A549 (cell line): Measurements from ENCODE around the gene PHF23. TPM values are rescaled to one million over a fixed set of nuclear protein-coding genes. Genes with fewer than 3 reads are reported as not detected.

Source experiments
- ATAC-seq, 2 experiments: fragments of 200-7000 bp in 1 of 2; fragments of >200 bp in 1 of 2; cut with Nextera tagmentation in 1 of 2; cut with Tn5 transposase in 1 of 2; 3 replicates each; pipeline versions ENCODE4 v1.8.0 to v1.9.1; 2018 to 2020; ENCODE audit warnings: mild to moderate bottlenecking in 1 of 2, moderate library complexity in 1 of 2
- CTCF ChIA-PET: fragments of 300-600 bp; sonication (Branson Sonifier 250); formaldehyde crosslinking; extraction: SDS; loops from one replicate; lab custom pipeline; 2021; ENCODE audit warnings: antibody characterized with exemption, inconsistent platforms; lab: Yijun Ruan, JAX
- POLR2A ChIA-PET: fragments of 350-600 bp; formaldehyde crosslinking; extraction: SDS; loops from one replicate; lab custom pipeline; 2021; ENCODE audit warnings: antibody characterized with exemption, inconsistent platforms; lab: Yijun Ruan, JAX
- DNase-seq, 2 experiments: peaks; one replicate each; pipeline versions ENCODE4 v3.0.0 to v3.0.0-alpha.2; 2011 to 2016; ENCODE audit warnings: low read depth in 1 of 2, low spot score in 1 of 2
- FAIRE-seq: peaks from 2 replicates; lab custom pipeline; 2011; peaks lifted over from hg19 to GRCh38; lab: Jason Lieb, UNC
- H3K27ac ChIP-seq, 2 experiments: fragments of >200 bp; sonication (Bioruptor Twin); formaldehyde crosslinking; 3 replicates each; pipeline ENCODE4 v1.5.1; 2016 to 2017
- H3K4me1 ChIP-seq: fragments of >200 bp; sonication (Bioruptor Twin); formaldehyde crosslinking; 3 replicates; pipeline ENCODE4 v1.6.1; 2016
- H3K4me2 ChIP-seq: fragments of >200 bp; sonication (Bioruptor Twin); formaldehyde crosslinking; 3 replicates; pipeline ENCODE4 v1.6.1; 2016
- H3K4me3 ChIP-seq: fragments of >200 bp; sonication (Bioruptor Twin); formaldehyde crosslinking; 3 replicates; pipeline ENCODE4 v1.5.1; 2016
- H3K9me3 ChIP-seq: fragments of >200 bp; sonication (Bioruptor Twin); formaldehyde crosslinking; 3 replicates; pipeline ENCODE4 v1.6.1; 2016
- ATOH8 ChIP-seq: fragments of 250-450 bp; sonication (Bioruptor Pico); IDR thresholded peaks from 2 replicates; pipeline ENCODE4 v1.5.0; 2020; ENCODE audit warnings: low read depth, mild to moderate bottlenecking, moderate library complexity
- BCL3 ChIP-seq: fragments of >200 bp; sonication (Bioruptor Twin); formaldehyde crosslinking; IDR thresholded peaks from 3 replicates; pipeline ENCODE4 v1.6.1; 2016
- ELK1 ChIP-seq: fragments of 150-350 bp; IDR thresholded peaks from 2 replicates; pipeline ENCODE4 v1.6.1; 2014; ENCODE audit warnings: low read depth, mild to moderate bottlenecking, low read length
- FOSL2 ChIP-seq, 2 experiments: fragments of 450-650 bp in 1 of 2; fragments of >200 bp in 1 of 2; sonication (Bioruptor Twin) in 1 of 2; formaldehyde crosslinking; IDR thresholded peaks; 2 replicates each; pipeline versions ENCODE4 v1.5.0 to v1.6.1; 2016 to 2020; ENCODE audit warnings: mild to moderate bottlenecking in 1 of 2, moderate library complexity in 1 of 2
- HES2 ChIP-seq: fragments of >200 bp; sonication (Bioruptor Twin); formaldehyde crosslinking; IDR thresholded peaks from 2 replicates; pipeline ENCODE4 v1.6.1; 2016
- HOXA7 ChIP-seq: fragments of 250-450 bp; sonication (Bioruptor Pico); IDR thresholded peaks from 2 replicates; pipeline ENCODE4 v1.5.0; 2020; ENCODE audit warnings: mild to moderate bottlenecking, moderate library complexity
- JUN ChIP-seq, 2 experiments: fragments of >200 bp; sonication (Bioruptor Twin); formaldehyde crosslinking; IDR thresholded peaks; 2 replicates in 1 of 2; 3 replicates in 1 of 2; pipeline ENCODE4 v1.6.1; 2016 to 2017
- PBX3 ChIP-seq: IDR thresholded peaks from 2 replicates; pipeline ENCODE4 v1.6.1; 2012
- POLR2A ChIP-seq: IDR thresholded peaks from 2 replicates; pipeline ENCODE4 v1.6.1; 2012; ENCODE audit warnings: mild to moderate bottlenecking, low read length
- POLR2AphosphoS2 ChIP-seq: conservative IDR thresholded peaks from 2 replicates; pipeline ENCODE4 v1.6.1; 2012; ENCODE audit warnings: low read length, improper control_type of control experiment, inconsistent platforms
- RCOR1 ChIP-seq: fragments of 150-350 bp; IDR thresholded peaks from 2 replicates; pipeline ENCODE4 v1.6.1; 2014; ENCODE audit warnings: antibody characterized with exemption, low read length, low read depth
- WGBS: methylation state at CpG from one replicate; pipeline ENCODE4 v1.1.6; 2017; ENCODE audit errors: missing lambda C conversion rate; 5-methylcytosine and 5-hydroxymethylcytosine counted together
- polyA plus RNA-seq, 4 experiments: library from polyadenylated mRNA; depleted of rRNA in 3 of 4; stranded (reverse); fragments of >200 nt; fragmentation: RNase III in 1 of 4; extraction: RNeasy Plus Mini Kit Qiagen cat#74134 plus additional on column Dnase treatment in 1 of 4; gene quantifications; 2 replicates in 3 of 4; 3 replicates in 1 of 4; pipeline ENCODE4 v1.2.3, GENCODE V29; 2011 to 2017

PHF23 gene
- polyA plus RNA-seq, 2 of the 4 experiments (the other 2 are of a cell fraction) = 52.1 to 80.2 TPM

GRCh38 chr17:7223375-7223774 lies 15.9 kb downstream of the PHF23 start (continued):
- TF ChIP-seq ELK1 (no peak), HOXA7 (no peak)

GRCh38 chr17:7222972-7223292 lies 16.3 kb downstream of the PHF23 start:
- ChIA-PET CTCF (interaction anchor here (0.6 to 10.0 kb wide), 5 partner anchors 8 to 177 kb away, joined by 3 to 169 read pairs (median 15); partner anchors contain the start of genes DVL2, GABARAP and PHF23), POLR2A (interaction anchor here (0.8 to 1.8 kb wide), 3 partner anchors 8 to 17 kb away, joined by 3 read pairs; partner anchors contain the start of genes DVL2 and PHF23)
- no peak for FAIRE-seq
- Histone ChIP-seq H3K4me3 (no peak overlapping the region), H3K4me1 (peaks cover 26% of the 10 kb centered on the region), H3K4me2 (no peak overlapping the region), H3K27ac (no peak overlapping the region), H3K9me3 (no peaks in the 10 kb centered on the region)
- 87% methylated on average over 7 of the region's 7 CpGs for WGBS
- no peak for ATAC-seq
- no peak for DNase-seq
- TF ChIP-seq HOXA7 (no peak), BCL3 (peak; percentile 34; the same call in 1 of the 3 replicates), ATOH8 (CRISPR knock-in tag) (no peak), JUN (IDR thresholded peaks at IDR 0.05) (0 out of 5 replicates have a peak, but pooled peaks of 1 of the 2 experiments have one; percentile 1), POLR2A (peak; percentile 11; the same call in 1 of the 2 replicates), PBX3 (peak; percentile 47; the same call in 1 of the 2 replicates)

- no peak for ATAC-seq
- 88% methylated on average over 15 of the region's 15 CpGs for WGBS
- Histone ChIP-seq H3K4me3 (no peak overlapping the region), H3K4me2 (no peak overlapping the region), H3K4me1 (peaks cover 30% of the 10 kb centered on the region), H3K27ac (no peak overlapping the region), H3K9me3 (no peaks in the 10 kb centered on the region)
- FAIRE-seq = no peak
- ChIA-PET POLR2A (interaction anchor here (0.8 to 0.9 kb wide), 2 partner anchors 12 to 16 kb away, joined by 3 read pairs; partner anchors contain the start of gene DVL2), CTCF (interaction anchor here (1.0 to 10.0 kb wide), 8 partner anchors 15 to 177 kb away, joined by 3 to 169 read pairs (median 6); partner anchors contain the start of genes DVL2, GABARAP and PHF23)
- DNase-seq = no peak
- TF ChIP-seq JUN (IDR thresholded peaks at IDR 0.05) (peak; percentile 19 to 37; a peak in 2 of 5 replicates), POLR2A (0 out of 2 replicates have a peak, but pooled peaks have one; percentile 4), RCOR1 (no peak), HES2 (no peak), POLR2AphosphoS2 (peak; percentile 67; the same call in 1 of the 2 replicates), FOSL2 (IDR thresholded peaks at IDR 0.05) (no peak), FOSL2 (CRISPR knock-in tag; IDR thresholded peaks at IDR 0.05) (no peak)
Measured at GRCh38 chr17:7222093-7222971, 16.9 kb downstream of the PHF23 start.
